HepG2 (cell line): ENCODE measurements around the gene LRRN4. TPM values are rescaled to one million over a fixed set of nuclear protein-coding genes. Genes with fewer than 3 reads are reported as not detected.
A peak's percentile ranks its signal among the peaks of the same experiment; 100 is the strongest.

Experiments
- AKAP8 ChIP-seq: sonication (generic); formaldehyde crosslinking; IDR thresholded peaks from 2 replicates; pipeline ENCODE4 v1.5.1; 2020; ENCODE audit warnings: mild to moderate bottlenecking, missing genetic modification reagents
- ERF ChIP-seq: IDR thresholded peaks from 2 replicates; pipeline ENCODE4 v1.6.1; 2018; ENCODE audit warnings: missing biosample characterization, missing genetic modification reagents
- GATAD1 ChIP-seq: IDR thresholded peaks from 2 replicates; pipeline ENCODE4 v1.6.1; 2016; ENCODE audit warnings: missing genetic modification reagents, missing compliant biosample characterization
- MTA1 ChIP-seq: sonication (generic); formaldehyde crosslinking; IDR thresholded peaks from 2 replicates; pipeline ENCODE4 v1.4.0; 2020; ENCODE audit warnings: missing genetic modification reagents, mild to moderate bottlenecking, borderline replicate concordance
- REPIN1 ChIP-seq: sonication (generic); formaldehyde crosslinking; IDR thresholded peaks from 2 replicates; pipeline ENCODE4 v1.8.0; 2022; ENCODE audit warnings: missing genetic modification reagents, low read depth, mild to moderate bottlenecking, borderline replicate concordance
- THAP11 ChIP-seq: IDR thresholded peaks from 2 replicates; pipeline ENCODE4 v1.6.1; 2016; ENCODE audit warnings: missing biosample characterization, missing genetic modification reagents
- ZBTB42 ChIP-seq: sonication (generic); formaldehyde crosslinking; IDR thresholded peaks from 2 replicates; pipeline ENCODE4 v1.5.0; 2020; ENCODE audit warnings: mild to moderate bottlenecking, missing genetic modification reagents
- ZEB1 ChIP-seq: IDR thresholded peaks from 2 replicates; pipeline ENCODE4 v1.6.1; 2012; ENCODE audit warnings: mild to moderate bottlenecking, low read depth, inconsistent platforms; ENCODE audit not compliant: insufficient replicate concordance
- ZMYM4 ChIP-seq: sonication (generic); formaldehyde crosslinking; IDR thresholded peaks from 2 replicates; pipeline ENCODE4 v1.8.1; 2023; ENCODE audit warnings: mild to moderate bottlenecking, missing genetic modification reagents
- ZNF430 ChIP-seq: sonication (generic); formaldehyde crosslinking; IDR thresholded peaks from 2 replicates; pipeline ENCODE4 v1.9.0; 2021; ENCODE audit warnings: mild to moderate bottlenecking, missing genetic modification reagents
- ZNF629 ChIP-seq: sonication (generic); formaldehyde crosslinking; conservative IDR thresholded peaks from 2 replicates; pipeline ENCODE4 v1.5.0; 2020; ENCODE audit warnings: missing genetic modification reagents
- ZNF816 ChIP-seq: sonication (generic); formaldehyde crosslinking; IDR thresholded peaks from 2 replicates; pipeline ENCODE4 v1.8.0; 2022; ENCODE audit warnings: missing genetic modification reagents, mild to moderate bottlenecking, borderline replicate concordance
- ZSCAN20 ChIP-seq: sonication (generic); formaldehyde crosslinking; IDR thresholded peaks from 2 replicates; pipeline ENCODE4 v1.4.0; 2020; ENCODE audit warnings: missing genetic modification reagents, mild to moderate bottlenecking, borderline replicate concordance
- polyA plus RNA-seq, 8 experiments: library from polyadenylated mRNA; depleted of rRNA in 3 of 8; stranded (reverse) in 7 of 8; unstranded in 1 of 8; fragments of >200 nt; fragmentation: Illumina TruSeq in 4 of 8; extraction: Trizol in 4 of 8; gene quantifications; 2 replicates each; pipeline versions ENCODE4 v1.2.1 to v1.2.3, GENCODE V29; 2011 to 2016; ENCODE audit warnings: low read depth in 4 of 8, missing spikeins in 1 of 8, mixed read lengths in 1 of 8; ENCODE audit not compliant: insufficient read depth in 1 of 8
- total RNA-seq, 5 experiments: library from RNA; depleted of rRNA; stranded (reverse); fragments of >200 nt; fragmentation: Illumina TruSeq; extraction: Trizol; gene quantifications; 2 replicates each; pipeline ENCODE4 v1.2.3, GENCODE V29; 2016; ENCODE audit warnings: low read depth in 1 of 5
- TF ChIP-seq, protein P1 (sequence below): sonication (generic); formaldehyde crosslinking; conservative IDR thresholded peaks from 2 replicates; pipeline ENCODE4 v1.8.0; 2022; ENCODE audit warnings: mild to moderate bottlenecking, moderate library complexity, missing genetic modification reagents
- TF ChIP-seq, protein P2 (sequence below): sonication (generic); formaldehyde crosslinking; IDR thresholded peaks from 2 replicates; pipeline ENCODE4 v1.4.0; 2020; ENCODE audit warnings: mild to moderate bottlenecking, low read depth, missing genetic modification reagents
- TF ChIP-seq, protein P3 (sequence below): sonication (generic); formaldehyde crosslinking; IDR thresholded peaks from 2 replicates; pipeline ENCODE4 v1.4.0; 2020; ENCODE audit warnings: mild to moderate bottlenecking, missing genetic modification reagents
- TF ChIP-seq, protein P4 (sequence below): IDR thresholded peaks from 2 replicates; pipeline ENCODE4 v1.6.1; 2016; ENCODE audit warnings: low read depth, missing genetic modification reagents, missing compliant biosample characterization
- TF ChIP-seq, protein P5 (sequence below): sonication (generic); formaldehyde crosslinking; IDR thresholded peaks from 2 replicates; pipeline ENCODE4 v1.4.0; 2020; ENCODE audit warnings: missing genetic modification reagents
- TF ChIP-seq, protein P6 (sequence below): IDR thresholded peaks from 2 replicates; pipeline ENCODE4 v1.6.1; 2016; ENCODE audit warnings: low read depth, borderline replicate concordance

The LRRN4 gene
- total and polyA plus RNA-seq, 2 of the 13 experiments (the other 11 are each of a cell fraction or from before 2014, with no cell fraction given): 0.15 to 0.20 TPM

DNA sequence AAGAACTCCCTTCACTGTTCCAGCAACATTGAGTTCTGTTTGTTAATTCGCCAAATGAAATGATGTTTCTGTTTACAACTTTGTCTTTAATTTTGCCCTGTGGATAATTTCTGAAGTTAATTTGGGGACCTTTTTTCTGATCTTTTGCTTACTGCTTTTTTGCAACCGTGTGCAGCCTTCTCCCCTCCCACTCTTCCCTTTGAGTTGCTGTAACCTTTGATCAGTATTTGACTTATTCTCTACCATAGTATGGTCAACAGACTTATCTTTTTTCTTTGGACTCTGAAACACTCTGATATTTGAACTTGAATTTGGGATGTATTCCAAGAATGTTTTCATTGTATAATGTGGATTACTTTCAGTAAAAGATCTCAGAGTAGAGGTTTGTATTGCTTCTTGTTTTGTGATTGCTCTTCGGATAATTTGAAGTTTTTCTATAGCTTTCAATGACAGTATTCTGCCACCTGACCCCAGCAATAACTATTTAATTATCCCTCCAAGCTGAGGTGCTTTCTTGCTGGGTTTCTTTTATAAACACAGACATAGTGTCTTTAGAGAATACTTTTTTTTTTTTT lies 46.2 kb downstream of the LRRN4 start (continued):
- TF ChIP-seq, protein P1, sequence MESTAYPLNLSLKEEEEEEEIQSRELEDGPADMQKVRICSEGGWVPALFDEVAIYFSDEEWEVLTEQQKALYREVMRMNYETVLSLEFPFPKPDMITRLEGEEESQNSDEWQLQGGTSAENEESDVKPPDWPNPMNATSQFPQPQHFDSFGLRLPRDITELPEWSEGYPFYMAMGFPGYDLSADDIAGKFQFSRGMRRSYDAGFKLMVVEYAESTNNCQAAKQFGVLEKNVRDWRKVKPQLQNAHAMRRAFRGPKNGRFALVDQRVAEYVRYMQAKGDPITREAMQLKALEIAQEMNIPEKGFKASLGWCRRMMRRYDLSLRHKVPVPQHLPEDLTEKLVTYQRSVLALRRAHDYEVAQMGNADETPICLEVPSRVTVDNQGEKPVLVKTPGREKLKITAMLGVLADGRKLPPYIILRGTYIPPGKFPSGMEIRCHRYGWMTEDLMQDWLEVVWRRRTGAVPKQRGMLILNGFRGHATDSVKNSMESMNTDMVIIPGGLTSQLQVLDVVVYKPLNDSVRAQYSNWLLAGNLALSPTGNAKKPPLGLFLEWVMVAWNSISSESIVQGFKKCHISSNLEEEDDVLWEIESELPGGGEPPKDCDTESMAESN (CRISPR knock-in tag): peak; percentile 68; the same call in 1 of the 2 replicates
- TF ChIP-seq ZSCAN20 (CRISPR knock-in tag): 0 out of 2 replicates have a peak, but pooled peaks have one; percentile 60
- TF ChIP-seq ERF (CRISPR knock-in tag): peak; percentile 92
- TF ChIP-seq, protein P2, sequence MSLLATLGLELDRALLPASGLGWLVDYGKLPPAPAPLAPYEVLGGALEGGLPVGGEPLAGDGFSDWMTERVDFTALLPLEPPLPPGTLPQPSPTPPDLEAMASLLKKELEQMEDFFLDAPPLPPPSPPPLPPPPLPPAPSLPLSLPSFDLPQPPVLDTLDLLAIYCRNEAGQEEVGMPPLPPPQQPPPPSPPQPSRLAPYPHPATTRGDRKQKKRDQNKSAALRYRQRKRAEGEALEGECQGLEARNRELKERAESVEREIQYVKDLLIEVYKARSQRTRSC (CRISPR knock-in tag): no peak
- TF ChIP-seq ZMYM4: peak; percentile 66; the same call in 1 of the 2 replicates
- TF ChIP-seq GATAD1: peak; percentile 63
- no peak for TF ChIP-seq ZNF629 (CRISPR knock-in tag)
- no peak for TF ChIP-seq AKAP8 (CRISPR knock-in tag)
- TF ChIP-seq, protein P3, sequence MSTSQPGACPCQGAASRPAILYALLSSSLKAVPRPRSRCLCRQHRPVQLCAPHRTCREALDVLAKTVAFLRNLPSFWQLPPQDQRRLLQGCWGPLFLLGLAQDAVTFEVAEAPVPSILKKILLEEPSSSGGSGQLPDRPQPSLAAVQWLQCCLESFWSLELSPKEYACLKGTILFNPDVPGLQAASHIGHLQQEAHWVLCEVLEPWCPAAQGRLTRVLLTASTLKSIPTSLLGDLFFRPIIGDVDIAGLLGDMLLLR (CRISPR knock-in tag): no peak
- peak; percentile 34 for TF ChIP-seq ZEB1
- no peak for TF ChIP-seq MTA1 (CRISPR knock-in tag)
- TF ChIP-seq ZNF430 (CRISPR knock-in tag): 0 out of 2 replicates have a peak, but pooled peaks have one; percentile 31
- TF ChIP-seq THAP11 (CRISPR knock-in tag): peak; percentile 83
- peak; percentile 74; the same call in 1 of the 2 replicates for TF ChIP-seq REPIN1
- TF ChIP-seq, protein P4, sequence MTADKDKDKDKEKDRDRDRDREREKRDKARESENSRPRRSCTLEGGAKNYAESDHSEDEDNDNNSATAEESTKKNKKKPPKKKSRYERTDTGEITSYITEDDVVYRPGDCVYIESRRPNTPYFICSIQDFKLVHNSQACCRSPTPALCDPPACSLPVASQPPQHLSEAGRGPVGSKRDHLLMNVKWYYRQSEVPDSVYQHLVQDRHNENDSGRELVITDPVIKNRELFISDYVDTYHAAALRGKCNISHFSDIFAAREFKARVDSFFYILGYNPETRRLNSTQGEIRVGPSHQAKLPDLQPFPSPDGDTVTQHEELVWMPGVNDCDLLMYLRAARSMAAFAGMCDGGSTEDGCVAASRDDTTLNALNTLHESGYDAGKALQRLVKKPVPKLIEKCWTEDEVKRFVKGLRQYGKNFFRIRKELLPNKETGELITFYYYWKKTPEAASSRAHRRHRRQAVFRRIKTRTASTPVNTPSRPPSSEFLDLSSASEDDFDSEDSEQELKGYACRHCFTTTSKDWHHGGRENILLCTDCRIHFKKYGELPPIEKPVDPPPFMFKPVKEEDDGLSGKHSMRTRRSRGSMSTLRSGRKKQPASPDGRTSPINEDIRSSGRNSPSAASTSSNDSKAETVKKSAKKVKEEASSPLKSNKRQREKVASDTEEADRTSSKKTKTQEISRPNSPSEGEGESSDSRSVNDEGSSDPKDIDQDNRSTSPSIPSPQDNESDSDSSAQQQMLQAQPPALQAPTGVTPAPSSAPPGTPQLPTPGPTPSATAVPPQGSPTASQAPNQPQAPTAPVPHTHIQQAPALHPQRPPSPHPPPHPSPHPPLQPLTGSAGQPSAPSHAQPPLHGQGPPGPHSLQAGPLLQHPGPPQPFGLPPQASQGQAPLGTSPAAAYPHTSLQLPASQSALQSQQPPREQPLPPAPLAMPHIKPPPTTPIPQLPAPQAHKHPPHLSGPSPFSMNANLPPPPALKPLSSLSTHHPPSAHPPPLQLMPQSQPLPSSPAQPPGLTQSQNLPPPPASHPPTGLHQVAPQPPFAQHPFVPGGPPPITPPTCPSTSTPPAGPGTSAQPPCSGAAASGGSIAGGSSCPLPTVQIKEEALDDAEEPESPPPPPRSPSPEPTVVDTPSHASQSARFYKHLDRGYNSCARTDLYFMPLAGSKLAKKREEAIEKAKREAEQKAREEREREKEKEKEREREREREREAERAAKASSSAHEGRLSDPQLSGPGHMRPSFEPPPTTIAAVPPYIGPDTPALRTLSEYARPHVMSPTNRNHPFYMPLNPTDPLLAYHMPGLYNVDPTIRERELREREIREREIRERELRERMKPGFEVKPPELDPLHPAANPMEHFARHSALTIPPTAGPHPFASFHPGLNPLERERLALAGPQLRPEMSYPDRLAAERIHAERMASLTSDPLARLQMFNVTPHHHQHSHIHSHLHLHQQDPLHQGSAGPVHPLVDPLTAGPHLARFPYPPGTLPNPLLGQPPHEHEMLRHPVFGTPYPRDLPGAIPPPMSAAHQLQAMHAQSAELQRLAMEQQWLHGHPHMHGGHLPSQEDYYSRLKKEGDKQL (CRISPR knock-in tag): peak; percentile 93
- TF ChIP-seq ZBTB42 (CRISPR knock-in tag): no peak
- no peak; the same call in 1 of the 2 replicates for TF ChIP-seq ZNF816 (CRISPR knock-in tag)
- TF ChIP-seq, protein P5, sequence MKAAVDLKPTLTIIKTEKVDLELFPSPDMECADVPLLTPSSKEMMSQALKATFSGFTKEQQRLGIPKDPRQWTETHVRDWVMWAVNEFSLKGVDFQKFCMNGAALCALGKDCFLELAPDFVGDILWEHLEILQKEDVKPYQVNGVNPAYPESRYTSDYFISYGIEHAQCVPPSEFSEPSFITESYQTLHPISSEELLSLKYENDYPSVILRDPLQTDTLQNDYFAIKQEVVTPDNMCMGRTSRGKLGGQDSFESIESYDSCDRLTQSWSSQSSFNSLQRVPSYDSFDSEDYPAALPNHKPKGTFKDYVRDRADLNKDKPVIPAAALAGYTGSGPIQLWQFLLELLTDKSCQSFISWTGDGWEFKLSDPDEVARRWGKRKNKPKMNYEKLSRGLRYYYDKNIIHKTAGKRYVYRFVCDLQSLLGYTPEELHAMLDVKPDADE: no peak
- TF ChIP-seq, protein P6, sequence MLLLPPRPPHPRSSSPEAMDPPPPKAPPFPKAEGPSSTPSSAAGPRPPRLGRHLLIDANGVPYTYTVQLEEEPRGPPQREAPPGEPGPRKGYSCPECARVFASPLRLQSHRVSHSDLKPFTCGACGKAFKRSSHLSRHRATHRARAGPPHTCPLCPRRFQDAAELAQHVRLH (CRISPR knock-in tag): peak; percentile 37; the same call in 1 of the 2 replicates
